AG09319 (cell line): ENCODE measurements around the gene TRERF1.
A peak's percentile ranks its signal among the peaks of the same experiment; 100 is the strongest.

Source experiments
- DNase-seq: peaks from one replicate; pipeline ENCODE4 v3.0.0-alpha.2; 2010; ENCODE audit warnings: low read depth; ENCODE audit errors: extremely low read depth
- CTCF ChIP-seq: IDR thresholded peaks from 2 replicates; pipeline ENCODE4 v1.5.1; 2011; ENCODE audit warnings: low read depth, mild to moderate bottlenecking, inconsistent platforms, low read length, moderate library complexity

Gene TRERF1

GRCh38 chr6:42278131-42278853, 173.4 kb downstream of the TRERF1 start:
- TF ChIP-seq CTCF, result no peak
- DNase-seq, result no peak

GRCh38 chr6:42276034-42276890, 175.5 kb downstream of the TRERF1 start:
- no peak for TF ChIP-seq CTCF
- no peak for DNase-seq

DNA sequence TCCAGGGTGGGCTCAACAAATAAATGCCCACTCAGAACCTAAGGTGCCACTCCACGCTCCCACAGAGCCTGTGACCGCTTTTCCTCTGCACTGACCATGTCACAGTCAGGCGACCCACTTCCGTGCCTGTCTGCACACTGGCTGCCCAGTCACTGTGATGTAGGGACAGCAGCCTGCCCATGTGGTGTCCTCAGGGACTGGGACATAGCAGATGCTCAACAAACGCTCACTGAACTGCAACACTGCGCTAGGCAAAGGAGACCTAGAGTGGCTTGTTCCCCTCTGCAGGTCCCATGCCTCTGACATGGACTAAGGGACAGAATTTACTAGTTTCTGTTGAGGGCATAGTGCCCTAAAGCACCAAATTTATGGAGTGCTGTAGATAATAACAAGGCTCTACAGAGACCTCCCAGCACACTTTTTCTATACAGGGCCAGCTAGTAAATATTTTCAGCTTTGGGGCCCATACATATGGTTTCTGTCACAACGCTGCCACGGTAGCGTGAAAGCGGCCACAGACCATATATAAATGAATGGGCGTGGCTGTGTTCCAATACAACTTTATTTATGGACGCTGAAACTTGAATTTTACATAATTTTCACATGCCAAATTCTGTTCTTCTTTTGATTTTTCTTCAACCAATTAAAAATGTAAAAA, 176.2 kb downstream of the TRERF1 start:
- DNase-seq, result no peak
- no peak for TF ChIP-seq CTCF

GRCh38 chr6:42274898-42275297, 176.8 kb downstream of the TRERF1 start:
- TF ChIP-seq CTCF, result no peak
- no peak for DNase-seq

- DNase-seq, result peak; percentile 49
- TF ChIP-seq CTCF, result no peak
These were observed 179.6 kb downstream of the TRERF1 start for GRCh38 chr6:42271834-42272805.

DNA sequence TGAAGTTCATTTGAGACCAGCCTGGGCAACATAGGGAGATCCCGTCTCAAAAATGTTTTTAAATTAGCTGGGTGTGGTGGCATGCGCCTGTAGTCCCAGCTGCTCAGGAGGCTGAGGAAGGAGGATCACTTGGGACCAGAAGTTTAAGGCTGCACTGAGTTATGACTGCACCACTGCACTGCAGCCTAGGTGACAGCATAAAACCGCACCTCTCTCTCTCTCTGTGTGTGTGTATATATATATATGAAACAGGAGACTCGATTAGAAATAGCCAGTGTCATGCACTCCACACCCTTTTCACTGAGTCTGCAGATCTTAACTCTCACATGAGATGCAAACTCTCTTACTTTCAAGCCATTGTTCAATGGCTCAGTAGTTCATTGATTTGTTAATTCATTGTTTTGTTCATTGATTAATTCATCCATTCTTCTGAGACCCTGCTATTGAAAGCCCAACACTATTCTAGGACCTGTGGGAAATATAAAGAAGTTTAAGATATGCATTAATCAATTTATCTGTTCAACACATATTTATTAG, 181.7 kb downstream of the TRERF1 start:
- no peak for TF ChIP-seq CTCF
- DNase-seq, result no peak
